HCT116 (cell line): Measurements from ENCODE around the gene LCNL1.

ENCODE experiments used
- CTCF ChIP-seq, 3 experiments: fragments of 200-600 bp in 1 of 3; sonication (generic) in 1 of 3; IDR thresholded peaks in 2 of 3; conservative IDR thresholded peaks in 1 of 3; 2 replicates each; pipeline ENCODE4 v1.5.1; 2012 to 2017; ENCODE audit warnings: low read depth in 2 of 3, low read length in 2 of 3, antibody characterized with exemption in 1 of 3, borderline replicate concordance in 1 of 3, control low read depth in 1 of 3, mild to moderate bottlenecking in 1 of 3, mixed read lengths in 1 of 3, mixed run types in 1 of 3, moderate library complexity in 1 of 3; ENCODE audit not compliant: insufficient read depth in 1 of 3
- TF ChIP-seq, protein P1 (sequence below): IDR thresholded peaks from 2 replicates; pipeline ENCODE4 v1.6.1; 2012
- TF ChIP-seq, protein P2 (sequence below): IDR thresholded peaks from 2 replicates; pipeline ENCODE4 v1.6.1; 2012; ENCODE audit warnings: low read depth

GRCh38 chr9:136953771-136954269 is 29.0 kb upstream of the LCNL1 start:
- no peak for TF ChIP-seq CTCF (IDR thresholded peaks at IDR 0.05 in 2 of 3, conservative IDR thresholded peaks at IDR 0.05 in 1 of 3; ENCODE audit: borderline replicate concordance in 1 of 3, insufficient read depth in 1 of 3, low read depth in 2 of 3, low read length in 2 of 3)
- TF ChIP-seq, protein P1, sequence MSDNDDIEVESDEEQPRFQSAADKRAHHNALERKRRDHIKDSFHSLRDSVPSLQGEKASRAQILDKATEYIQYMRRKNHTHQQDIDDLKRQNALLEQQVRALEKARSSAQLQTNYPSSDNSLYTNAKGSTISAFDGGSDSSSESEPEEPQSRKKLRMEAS, result no peak
- TF ChIP-seq, protein P2, sequence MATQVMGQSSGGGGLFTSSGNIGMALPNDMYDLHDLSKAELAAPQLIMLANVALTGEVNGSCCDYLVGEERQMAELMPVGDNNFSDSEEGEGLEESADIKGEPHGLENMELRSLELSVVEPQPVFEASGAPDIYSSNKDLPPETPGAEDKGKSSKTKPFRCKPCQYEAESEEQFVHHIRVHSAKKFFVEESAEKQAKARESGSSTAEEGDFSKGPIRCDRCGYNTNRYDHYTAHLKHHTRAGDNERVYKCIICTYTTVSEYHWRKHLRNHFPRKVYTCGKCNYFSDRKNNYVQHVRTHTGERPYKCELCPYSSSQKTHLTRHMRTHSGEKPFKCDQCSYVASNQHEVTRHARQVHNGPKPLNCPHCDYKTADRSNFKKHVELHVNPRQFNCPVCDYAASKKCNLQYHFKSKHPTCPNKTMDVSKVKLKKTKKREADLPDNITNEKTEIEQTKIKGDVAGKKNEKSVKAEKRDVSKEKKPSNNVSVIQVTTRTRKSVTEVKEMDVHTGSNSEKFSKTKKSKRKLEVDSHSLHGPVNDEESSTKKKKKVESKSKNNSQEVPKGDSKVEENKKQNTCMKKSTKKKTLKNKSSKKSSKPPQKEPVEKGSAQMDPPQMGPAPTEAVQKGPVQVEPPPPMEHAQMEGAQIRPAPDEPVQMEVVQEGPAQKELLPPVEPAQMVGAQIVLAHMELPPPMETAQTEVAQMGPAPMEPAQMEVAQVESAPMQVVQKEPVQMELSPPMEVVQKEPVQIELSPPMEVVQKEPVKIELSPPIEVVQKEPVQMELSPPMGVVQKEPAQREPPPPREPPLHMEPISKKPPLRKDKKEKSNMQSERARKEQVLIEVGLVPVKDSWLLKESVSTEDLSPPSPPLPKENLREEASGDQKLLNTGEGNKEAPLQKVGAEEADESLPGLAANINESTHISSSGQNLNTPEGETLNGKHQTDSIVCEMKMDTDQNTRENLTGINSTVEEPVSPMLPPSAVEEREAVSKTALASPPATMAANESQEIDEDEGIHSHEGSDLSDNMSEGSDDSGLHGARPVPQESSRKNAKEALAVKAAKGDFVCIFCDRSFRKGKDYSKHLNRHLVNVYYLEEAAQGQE, result no peak
